T-cell (primary cell): ENCODE measurements around the gene ENC1. TPM values are rescaled to one million over a fixed set of nuclear protein-coding genes. Genes with fewer than 3 reads are reported as not detected.

Experiments
- ATAC-seq, 4 experiments: fragments of 200-7000 bp in 3 of 4; fragments of 150-1000 bp in 1 of 4; cut with Tn5 transposase; replicated peaks in 1 of 4; 1 replicate in 3 of 4; 2 replicates in 1 of 4; pipeline ENCODE4 v1.10.0; 2021; ENCODE audit warnings: moderate library complexity in 3 of 4, mild to moderate bottlenecking in 2 of 4, moderate number of reproducible peaks in 1 of 4
- CTCF ChIA-PET, 2 donors: fragments of 300-600 bp; sonication (Branson Sonifier 250); formaldehyde crosslinking; loops; one replicate each; lab custom pipeline; 2022; ENCODE audit warnings: antibody characterized with exemption in 2 of 2; lab: Charles Lee
- POLR2A ChIA-PET, 2 donors: fragments of 300-600 bp; sonication (Branson Sonifier 250); formaldehyde crosslinking; loops; one replicate each; lab custom pipeline; 2022; ENCODE audit warnings: antibody characterized with exemption in 2 of 2; lab: Charles Lee
- DNase-seq, 35 experiments: peaks; one replicate each; pipeline versions ENCODE4 v3.0.0 to v3.0.0-alpha.2; 2013 to 2023
- H3K27ac ChIP-seq: one replicate; pipeline ENCODE4 v1.5.1; 2013; ENCODE audit warnings: low read length
- H3K27me3 ChIP-seq, 2 experiments: replicated peaks in 1 of 2; 1 replicate in 1 of 2; 2 replicates in 1 of 2; pipeline versions ENCODE4 v1.6.1 to v1.7.0; 2013; ENCODE audit warnings: low read length in 1 of 2, mixed read lengths in 1 of 2; ENCODE audit not compliant: control insufficient read depth in 2 of 2, insufficient read depth in 2 of 2; ENCODE audit errors: extremely low read depth in 1 of 2
- H3K36me3 ChIP-seq, 2 donors: 1 replicate in 1 of 2; 2 replicates in 1 of 2; pipeline versions ENCODE4 v1.6.1 to v1.7.0; 2013; ENCODE audit warnings: low read length in 1 of 2; ENCODE audit not compliant: control insufficient read depth in 2 of 2, insufficient read depth in 1 of 2; ENCODE audit errors: extremely low read depth in 1 of 2
- H3K4me1 ChIP-seq, 2 experiments: 1 replicate in 1 of 2; 2 replicates in 1 of 2; pipeline versions ENCODE4 v1.6.1 to v1.7.0; 2013; ENCODE audit warnings: low read length in 2 of 2, mixed read lengths in 1 of 2; ENCODE audit not compliant: insufficient read depth in 2 of 2, control insufficient read depth in 1 of 2; ENCODE audit errors: extremely low read depth in 1 of 2
- H3K4me3 ChIP-seq, 2 donors: 1 replicate in 1 of 2; 2 replicates in 1 of 2; pipeline versions ENCODE4 v1.5.1 to v1.7.0; 2013; ENCODE audit warnings: mild to moderate bottlenecking in 2 of 2, low read length in 1 of 2, moderate library complexity in 1 of 2; ENCODE audit not compliant: control insufficient read depth in 1 of 2; ENCODE audit errors: extremely low read depth in 1 of 2
- H3K9me3 ChIP-seq: 2 replicates; pipeline ENCODE4 v1.7.0; 2013
- H3K27ac Mint-ChIP-seq, 2 donors: one replicate each; pipeline ENCODE4 v1.8.0; 2020 to 2021; ENCODE audit warnings: mild to moderate bottlenecking in 2 of 2, mixed read lengths in 2 of 2
- H3K27me3 Mint-ChIP-seq, 2 donors: one replicate each; pipeline ENCODE4 v1.8.0; 2021 to 2022; ENCODE audit warnings: mixed read lengths in 2 of 2
- H3K36me3 Mint-ChIP-seq: one replicate; pipeline ENCODE4 v1.8.0; 2021; ENCODE audit warnings: mixed read lengths
- H3K4me1 Mint-ChIP-seq, 3 donors: one replicate each; pipeline ENCODE4 v1.8.0; 2020 to 2022; ENCODE audit warnings: mixed read lengths in 3 of 3, mild to moderate bottlenecking in 1 of 3
- H3K4me3 Mint-ChIP-seq, 3 donors: one replicate each; pipeline ENCODE4 v1.8.0; 2020 to 2022; ENCODE audit warnings: mild to moderate bottlenecking in 3 of 3, mixed read lengths in 3 of 3, moderate library complexity in 3 of 3
- H3K9me3 Mint-ChIP-seq, 3 donors: one replicate each; pipeline ENCODE4 v1.8.0; 2020 to 2022; ENCODE audit warnings: mixed read lengths in 3 of 3
- WGBS: methylation state at CpG from one replicate; pipeline ENCODE4 v1.1.5; 2013; ENCODE audit warnings: missing lambda C conversion rate; ENCODE audit not compliant: insufficient coverage; 5-methylcytosine and 5-hydroxymethylcytosine counted together
- total RNA-seq, 35 experiments: library from RNA in 6 of 35; stranded (reverse) in 6 of 35; fragments of 120-200 nt in 1 of 35; gene quantifications; one replicate each; pipeline versions ENCODE4 v1.2.1 to v1.2.4 and lab custom pipeline; 2013 to 2026

The ENC1 gene
- total RNA-seq, 5 donors from 2014 or later (not counting 1 experiment from before 2014, with no cell fraction given), result 0.70 to 21.0 (median 2.7) TPM

DNA sequence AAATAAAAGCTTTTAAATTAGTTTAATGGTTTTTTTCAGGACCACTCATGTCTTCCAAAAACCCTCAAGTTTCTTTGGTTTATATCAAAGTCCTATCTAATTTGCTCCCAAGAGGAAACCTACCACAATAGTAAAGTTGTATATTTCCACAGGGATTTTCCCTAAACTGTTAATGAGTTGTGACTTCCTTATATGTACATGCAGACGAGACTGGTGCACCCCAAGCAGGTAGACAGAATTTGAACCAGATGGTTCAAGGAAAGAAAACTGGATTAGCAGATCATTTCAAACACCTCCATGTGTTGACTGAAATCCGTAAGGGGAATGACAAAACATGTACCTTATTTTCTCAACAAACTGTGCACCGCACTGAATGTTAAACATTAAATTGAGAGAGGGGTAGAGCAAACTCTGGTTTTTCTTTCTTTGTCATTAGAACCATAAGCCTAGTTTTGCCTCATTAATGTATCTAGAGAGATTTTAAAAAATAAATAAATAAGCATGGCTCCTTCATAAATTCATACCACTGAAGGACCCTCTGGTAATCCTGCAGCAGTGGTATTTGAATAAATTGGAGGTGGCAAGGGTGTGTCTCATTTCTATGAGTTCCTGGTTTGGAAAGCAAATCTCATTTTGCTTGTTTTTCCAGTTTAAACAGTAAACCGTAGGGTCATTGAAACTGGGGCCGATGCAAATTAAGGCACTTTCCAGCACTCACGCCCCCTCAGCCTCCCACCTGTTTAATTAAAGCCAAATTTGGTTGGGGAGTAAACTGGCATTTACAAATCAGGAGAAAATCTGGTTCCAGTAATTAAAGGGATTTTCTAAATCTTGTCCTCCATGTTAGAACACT lies 51.1 kb downstream of the ENC1 start:
- peaks cover 14 to 16% of the 10 kb centered on the region in 2 donors for H3K27me3 Mint-ChIP-seq
- H3K27ac ChIP-seq, result no peak overlapping the region
- no CpG with 5 or more reads among the region's 6 CpGs for WGBS
- no peak for DNase-seq
- POLR2A ChIA-PET, result no interaction called here
- H3K4me3 Mint-ChIP-seq, result no peak overlapping the region
- H3K9me3 ChIP-seq, result no peaks in the 10 kb centered on the region
- H3K4me1 Mint-ChIP-seq, result no peaks in the 10 kb centered on the region
- H3K36me3 Mint-ChIP-seq, result no peaks in the 10 kb centered on the region
- H3K27me3 ChIP-seq, result peaks cover 0 to 4% of the 10 kb centered on the region in 2 experiments
- CTCF ChIA-PET, result interaction anchor here in 1 of 2 donors (0.7 kb wide), 1 partner anchor 41 kb away, joined by 3 read pairs; no protein-coding TSS in a partner anchor
- no peak overlapping the region for H3K4me3 ChIP-seq
- no peaks in the 10 kb centered on the region for H3K9me3 Mint-ChIP-seq
- no peaks in the 10 kb centered on the region for H3K4me1 ChIP-seq
- H3K27ac Mint-ChIP-seq, result no peak overlapping the region
- no peak for ATAC-seq
- H3K36me3 ChIP-seq, result no peaks in the 10 kb centered on the region

DNA sequence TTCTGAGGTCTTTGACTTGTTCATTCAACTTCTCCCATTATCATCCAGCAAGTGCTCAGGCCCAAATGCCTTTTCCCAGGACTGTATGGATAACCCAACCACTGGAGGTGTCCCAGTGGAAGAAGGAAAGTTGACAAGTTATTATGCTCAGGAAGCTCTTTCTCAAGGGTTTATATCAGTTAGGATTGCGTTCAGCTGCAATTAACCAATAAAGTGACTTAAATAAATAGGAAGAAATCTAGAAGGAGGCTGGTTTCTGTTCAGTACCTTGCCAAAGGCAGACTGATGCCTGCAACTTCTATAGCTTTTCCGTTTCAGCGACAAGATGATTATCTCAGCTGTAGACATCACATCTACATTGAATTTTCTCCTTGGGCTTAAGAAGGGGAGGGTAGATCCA lies 52.1 kb downstream of the ENC1 start:
- Histone ChIP-seq H3K36me3 (no peaks in the 10 kb centered on the region), H3K27me3 (peaks cover 0 to 4% of the 10 kb centered on the region in 2 experiments), H3K4me1 (no peaks in the 10 kb centered on the region), H3K27ac (no peak overlapping the region), H3K9me3 (no peaks in the 10 kb centered on the region), H3K4me3 (no peak overlapping the region)
- H3K27me3 Mint-ChIP-seq, result peaks cover 11 to 14% of the 10 kb centered on the region in 2 donors
- no peaks in the 10 kb centered on the region for H3K36me3 Mint-ChIP-seq
- H3K27ac Mint-ChIP-seq, result no peak overlapping the region
- CTCF ChIA-PET, result interaction anchor here in 1 of 2 donors (0.7 kb wide), 1 partner anchor 42 kb away, joined by 3 read pairs; no protein-coding TSS in a partner anchor
- H3K9me3 Mint-ChIP-seq, result no peaks in the 10 kb centered on the region
- no peak overlapping the region for H3K4me3 Mint-ChIP-seq
- no peaks in the 10 kb centered on the region for H3K4me1 Mint-ChIP-seq
- no peak for ATAC-seq
- DNase-seq, result no peak
- POLR2A ChIA-PET, result interaction anchor here in 1 of 2 donors (0.6 kb wide), 1 partner anchor 52 kb away, joined by 4 read pairs; the partner anchor contains the start of gene ENC1
- no CpG with 5 or more reads among the region's 3 CpGs for WGBS

GRCh38 chr5:74587890-74588289 lies 52.6 kb downstream of the ENC1 start:
- no peak overlapping the region for H3K4me3 ChIP-seq
- no peaks in the 10 kb centered on the region for H3K36me3 Mint-ChIP-seq
- no peak for ATAC-seq
- no peaks in the 10 kb centered on the region for H3K4me1 Mint-ChIP-seq
- ChIA-PET POLR2A (interaction anchor here in 1 of 2 donors (0.6 kb wide), 1 partner anchor 52 kb away, joined by 4 read pairs; the partner anchor contains the start of gene ENC1), CTCF (no interaction called here)
- H3K36me3 ChIP-seq, result no peaks in the 10 kb centered on the region
- no peak for DNase-seq
- H3K27ac ChIP-seq, result no peak overlapping the region
- H3K27me3 Mint-ChIP-seq, result peaks cover 11 to 14% of the 10 kb centered on the region in 2 donors
- WGBS, result no CpG with 5 or more reads among the region's 2 CpGs
- H3K9me3 ChIP-seq, result no peaks in the 10 kb centered on the region
- H3K27me3 ChIP-seq, result no peaks in the 10 kb centered on the region
- H3K4me1 ChIP-seq, result peaks cover 0 to 3% of the 10 kb centered on the region in 2 experiments
- no peak overlapping the region for H3K27ac Mint-ChIP-seq
- no peak overlapping the region for H3K4me3 Mint-ChIP-seq
- H3K9me3 Mint-ChIP-seq, result no peaks in the 10 kb centered on the region

- Mint-ChIP-seq H3K36me3 (no peaks in the 10 kb centered on the region), H3K27ac (no peak overlapping the region)
- CTCF ChIA-PET, result no interaction called here
Measured at GRCh38 chr5:74587300-74587699, 53.2 kb downstream of the ENC1 start.

GRCh38 chr5:74586856-74587255 lies 53.7 kb downstream of the ENC1 start:
- POLR2A ChIA-PET, result no interaction called here
- Histone ChIP-seq H3K4me3 (no peak overlapping the region), H3K4me1 (peaks cover 0 to 3% of the 10 kb centered on the region in 2 experiments), H3K27me3 (no peaks in the 10 kb centered on the region), H3K27ac (no peak overlapping the region), H3K9me3 (no peaks in the 10 kb centered on the region), H3K36me3 (no peaks in the 10 kb centered on the region)
- no peak for ATAC-seq
- H3K4me3 Mint-ChIP-seq, result no peak overlapping the region
- no peaks in the 10 kb centered on the region for H3K9me3 Mint-ChIP-seq
- H3K36me3 Mint-ChIP-seq, result no peaks in the 10 kb centered on the region
- no peaks in the 10 kb centered on the region for H3K4me1 Mint-ChIP-seq
- CTCF ChIA-PET, result no interaction called here
- no CpG with 5 or more reads among the region's 1 CpG for WGBS
- H3K27ac Mint-ChIP-seq, result no peak overlapping the region
- H3K27me3 Mint-ChIP-seq, result peaks cover 11 to 13% of the 10 kb centered on the region in 2 donors
- DNase-seq, result no peak

More at GRCh38 chr5:74587300-74587699, 53.2 kb downstream of the ENC1 start:
- Histone ChIP-seq H3K9me3 (no peaks in the 10 kb centered on the region), H3K27me3 (no peaks in the 10 kb centered on the region), H3K36me3 (no peaks in the 10 kb centered on the region), H3K4me1 (peaks cover 0 to 3% of the 10 kb centered on the region in 2 experiments), H3K4me3 (no peak overlapping the region), H3K27ac (no peak overlapping the region)
- Mint-ChIP-seq H3K27me3 (peaks cover 11 to 14% of the 10 kb centered on the region in 2 donors), H3K9me3 (no peaks in the 10 kb centered on the region), H3K4me3 (no peak overlapping the region), H3K4me1 (no peaks in the 10 kb centered on the region)
- POLR2A ChIA-PET, result no interaction called here
- ATAC-seq (no peak), DNase-seq (no peak)
- WGBS, result no CpG with 5 or more reads among the region's 4 CpGs

DNA sequence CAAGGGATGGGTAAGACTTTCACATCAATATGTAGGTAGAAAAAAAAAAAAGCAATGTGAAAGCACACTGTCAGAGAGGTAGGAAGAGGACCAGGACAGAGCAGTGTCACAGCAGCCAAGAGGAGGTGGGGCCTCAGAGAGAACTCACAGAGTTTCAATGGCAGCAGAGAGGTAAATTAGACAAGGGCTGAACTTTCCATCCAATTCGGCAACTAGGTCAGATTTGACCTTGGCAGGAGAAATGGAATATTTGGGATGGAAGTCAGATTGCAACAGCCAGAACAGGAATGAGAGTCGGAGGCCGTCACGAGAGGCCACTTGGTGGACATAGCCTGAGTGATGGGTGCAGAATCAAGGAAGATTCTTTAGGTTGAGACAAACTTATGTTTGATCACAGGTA lies 57.7 kb downstream of the ENC1 start:
- Mint-ChIP-seq H3K27ac (no peak overlapping the region), H3K36me3 (no peaks in the 10 kb centered on the region)
- CTCF ChIA-PET, result no interaction called here

More for the DNA sequence above, 57.7 kb downstream of the ENC1 start:
- POLR2A ChIA-PET, result no interaction called here
- no peak for DNase-seq
- Mint-ChIP-seq H3K27me3 (no peaks in the 10 kb centered on the region), H3K4me1 (peaks cover 17 to 20% (median 18%) of the 10 kb centered on the region in 3 donors), H3K9me3 (no peaks in the 10 kb centered on the region), H3K4me3 (no peak overlapping the region)
- no peak for ATAC-seq
- Histone ChIP-seq H3K27me3 (no peaks in the 10 kb centered on the region), H3K9me3 (no peaks in the 10 kb centered on the region), H3K4me1 (peaks cover 16 to 20% of the 10 kb centered on the region in 2 experiments), H3K36me3 (no peaks in the 10 kb centered on the region), H3K4me3 (no peak overlapping the region), H3K27ac (no peak overlapping the region)
- WGBS, result 100% methylated on average over 4 of the region's 4 CpGs
